Activated T-cell treated with anti-CD3 and anti-CD28 coated beads, Interleukin-2, amount 50 U/mL, for 4 hours (primary cell): ENCODE measurements around the gene HMGN3. TPM values are rescaled to one million over a fixed set of nuclear protein-coding genes. Genes with fewer than 3 reads are reported as not detected.

Experiments used
- ATAC-seq, 2 donors: fragments of 200-7000 bp; cut with Tn5 transposase; one replicate each; pipeline ENCODE4 v1.10.0; 2021
- DNase-seq: peaks from one replicate; pipeline ENCODE4 v3.0.0-alpha.2; 2020
- H3K27me3 Mint-ChIP-seq: one replicate; pipeline ENCODE4 v1.8.0; 2021; ENCODE audit warnings: low read depth, mixed read lengths
- H3K36me3 Mint-ChIP-seq: one replicate; pipeline ENCODE4 v1.8.0; 2022; ENCODE audit warnings: mixed read lengths; ENCODE audit not compliant: insufficient read depth
- H3K4me1 Mint-ChIP-seq: one replicate; pipeline ENCODE4 v1.8.0; 2021; ENCODE audit warnings: low read depth, mixed read lengths
- H3K4me3 Mint-ChIP-seq: one replicate; pipeline ENCODE4 v1.8.0; 2021; ENCODE audit warnings: mild to moderate bottlenecking, moderate library complexity, mixed read lengths
- H3K9me3 Mint-ChIP-seq: one replicate; pipeline ENCODE4 v1.8.0; 2021; ENCODE audit warnings: mixed read lengths
- total RNA-seq, 3 donors: library from RNA; stranded (reverse); gene quantifications; one replicate each; pipeline ENCODE4 v1.2.1, GENCODE V29; 2021

Gene HMGN3
- total RNA-seq, 3 donors from 2014 or later, result 18.5 to 24.9 (median 21.4) TPM

DNA sequence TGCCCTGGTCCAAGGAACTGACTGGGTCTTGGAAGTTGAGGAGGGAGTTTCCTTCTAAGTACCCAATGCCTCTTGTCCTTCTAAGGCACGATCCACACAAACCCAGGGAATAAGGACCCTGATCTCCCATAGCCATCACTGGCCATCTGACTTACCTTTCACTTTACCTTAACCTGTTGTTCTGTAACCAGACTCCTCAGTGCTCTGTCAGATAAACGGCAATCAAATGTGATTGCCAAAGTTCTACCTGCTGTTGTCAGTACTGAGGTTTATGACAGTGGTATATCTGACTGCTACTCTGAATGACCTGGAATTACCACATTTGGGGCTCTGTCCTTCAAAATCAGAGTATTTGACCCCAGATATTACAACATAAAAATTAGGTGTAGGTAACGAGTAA lies 49.8 kb downstream of the HMGN3 start:
- Mint-ChIP-seq H3K27me3 (peaks cover 9% of the 10 kb centered on the region), H3K4me1 (no peaks in the 10 kb centered on the region), H3K9me3 (no peaks in the 10 kb centered on the region), H3K36me3 (no peaks in the 10 kb centered on the region), H3K4me3 (no peak overlapping the region)
- ATAC-seq (no peak), DNase-seq (no peak)

GRCh38 chr6:79184086-79184485 lies 50.4 kb downstream of the HMGN3 start:
- no peaks in the 10 kb centered on the region for H3K36me3 Mint-ChIP-seq
- H3K4me3 Mint-ChIP-seq, result no peak overlapping the region
- ATAC-seq, result no peak

DNA sequence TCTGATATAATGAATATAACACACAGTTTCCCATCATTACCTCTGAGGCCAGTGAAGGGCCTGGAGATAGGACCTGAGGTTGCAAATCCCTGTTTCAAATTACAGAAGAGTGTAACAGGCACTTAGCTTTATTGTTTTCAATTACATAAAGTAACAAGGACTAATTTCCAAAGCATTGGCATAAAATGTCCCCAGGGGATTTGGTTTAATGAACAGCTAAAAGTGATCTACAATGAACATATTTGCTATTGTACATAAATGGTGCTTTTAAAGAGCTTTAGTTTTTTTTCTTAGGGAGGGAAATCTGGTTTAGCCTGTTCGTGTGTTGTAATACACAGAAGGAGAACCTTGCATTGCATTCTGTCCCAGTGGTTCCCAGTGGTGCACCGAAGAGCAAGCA lies 54.4 kb downstream of the HMGN3 start:
- ATAC-seq, result no peak
- Mint-ChIP-seq H3K36me3 (no peaks in the 10 kb centered on the region), H3K9me3 (peaks cover 5% of the 10 kb centered on the region), H3K4me1 (no peaks in the 10 kb centered on the region), H3K27me3 (peaks cover 6% of the 10 kb centered on the region), H3K4me3 (no peak overlapping the region)
- DNase-seq, result no peak

More at GRCh38 chr6:79184086-79184485, 50.4 kb downstream of the HMGN3 start:
- Mint-ChIP-seq H3K4me1 (no peaks in the 10 kb centered on the region), H3K27me3 (peaks cover 12% of the 10 kb centered on the region), H3K9me3 (no peaks in the 10 kb centered on the region)
- no peak for DNase-seq

GRCh38 chr6:79173378-79173777 lies 61.1 kb downstream of the HMGN3 start:
- DNase-seq (no peak), ATAC-seq (no peak)
- Mint-ChIP-seq H3K36me3 (no peaks in the 10 kb centered on the region), H3K27me3 (no peaks in the 10 kb centered on the region), H3K9me3 (peaks cover 5% of the 10 kb centered on the region), H3K4me1 (no peaks in the 10 kb centered on the region), H3K4me3 (no peak overlapping the region)

DNA sequence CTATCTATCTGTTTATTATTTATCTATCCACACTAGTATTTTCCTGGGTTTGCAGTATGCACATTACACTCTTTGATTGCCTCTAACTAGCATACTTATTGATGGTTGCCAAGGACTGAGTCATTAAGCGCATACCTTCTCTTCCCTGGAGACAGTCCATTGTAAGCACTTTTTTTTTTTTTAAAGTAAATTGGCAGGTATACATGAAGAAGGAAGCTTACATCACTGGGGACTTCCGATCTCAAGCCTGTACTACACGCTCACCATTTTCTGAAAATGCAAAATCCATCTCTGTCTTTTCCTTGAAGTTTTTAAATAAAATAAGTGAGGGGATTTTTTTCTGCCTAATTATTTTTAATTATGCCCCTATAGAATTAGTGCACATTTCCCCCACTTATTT lies 63.5 kb downstream of the HMGN3 start:
- H3K4me1 Mint-ChIP-seq, result no peaks in the 10 kb centered on the region
- DNase-seq (no peak), ATAC-seq (no peak)
- H3K4me3 Mint-ChIP-seq, result no peak overlapping the region
- no peaks in the 10 kb centered on the region for H3K9me3 Mint-ChIP-seq
- H3K27me3 Mint-ChIP-seq, result no peaks in the 10 kb centered on the region
- H3K36me3 Mint-ChIP-seq, result no peaks in the 10 kb centered on the region

DNA sequence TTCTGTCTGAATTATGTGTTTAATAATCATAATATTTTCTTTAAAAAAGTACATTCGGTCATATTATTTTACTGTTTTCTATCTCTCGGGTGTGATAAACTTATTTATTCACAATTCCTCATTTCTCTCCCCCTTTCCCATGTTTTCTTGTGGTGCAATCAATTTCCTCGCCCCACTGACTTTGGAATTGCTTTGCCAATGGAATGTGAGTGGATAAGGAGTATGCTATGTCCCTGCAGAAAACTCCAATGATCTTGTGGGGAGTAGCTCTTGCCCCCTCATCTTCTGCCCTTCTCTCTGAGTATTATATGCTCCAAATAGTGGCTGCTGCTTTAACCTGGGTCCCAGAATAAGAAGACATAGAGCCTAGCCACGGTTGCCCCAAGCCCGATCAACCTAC lies 64.1 kb downstream of the HMGN3 start:
- ATAC-seq (no peak), DNase-seq (no peak)
- H3K9me3 Mint-ChIP-seq, result no peaks in the 10 kb centered on the region
- H3K4me1 Mint-ChIP-seq, result no peaks in the 10 kb centered on the region
- H3K36me3 Mint-ChIP-seq, result no peaks in the 10 kb centered on the region
- H3K27me3 Mint-ChIP-seq, result no peaks in the 10 kb centered on the region
- no peak overlapping the region for H3K4me3 Mint-ChIP-seq

DNA sequence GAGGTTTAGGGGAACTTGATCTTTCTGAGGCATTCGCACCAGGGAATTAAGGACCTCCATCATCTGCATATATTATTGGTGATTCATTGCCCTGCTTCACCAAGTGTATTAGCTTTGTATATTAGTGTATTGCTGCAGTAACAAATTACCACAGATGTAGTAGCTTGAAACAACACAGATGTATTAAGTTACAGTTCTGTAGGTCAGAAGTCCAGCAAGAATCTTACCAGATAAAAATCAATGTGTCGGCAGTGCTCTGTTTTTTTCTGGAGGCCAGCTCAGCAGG lies 65.8 kb downstream of the HMGN3 start:
- Mint-ChIP-seq H3K4me1 (no peaks in the 10 kb centered on the region), H3K27me3 (no peaks in the 10 kb centered on the region), H3K36me3 (no peaks in the 10 kb centered on the region), H3K4me3 (no peak overlapping the region), H3K9me3 (no peaks in the 10 kb centered on the region)
- DNase-seq (no peak), ATAC-seq (no peak)

DNA sequence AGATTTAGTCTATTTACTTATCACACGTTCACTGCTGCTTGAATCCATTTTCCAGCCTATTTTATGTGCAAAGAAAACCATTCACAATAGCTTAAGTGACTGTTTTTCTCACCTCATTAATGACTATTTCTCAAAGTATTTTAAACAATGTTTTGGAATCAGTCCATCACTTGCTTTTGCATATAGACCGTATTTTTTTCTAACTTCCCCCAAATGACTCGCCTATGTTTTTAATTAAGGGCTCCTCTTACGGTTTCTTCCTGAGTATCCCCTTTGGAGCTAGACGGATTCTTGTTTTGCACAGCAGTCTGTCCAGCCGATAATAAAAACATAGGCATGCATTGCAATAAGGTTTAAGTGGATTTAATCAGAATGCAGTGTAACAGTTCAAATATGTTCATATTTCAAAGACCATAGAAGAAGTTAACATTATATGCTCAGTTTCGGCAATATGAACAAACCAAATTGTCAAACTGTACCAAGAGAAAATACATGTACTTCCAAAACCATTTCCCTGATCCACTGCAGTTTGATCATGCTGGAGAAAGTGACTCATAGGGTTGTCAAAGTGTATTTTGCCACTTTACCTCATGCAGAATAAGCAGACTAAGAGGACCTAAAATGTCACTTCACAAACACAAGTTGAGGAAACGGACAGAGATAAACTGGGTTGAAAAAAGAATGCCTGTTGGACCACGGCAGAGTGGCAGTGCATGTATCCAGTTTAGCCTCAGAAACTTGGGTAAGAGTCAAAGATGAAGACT lies 66.4 kb downstream of the HMGN3 start:
- Mint-ChIP-seq H3K9me3 (no peaks in the 10 kb centered on the region), H3K27me3 (no peaks in the 10 kb centered on the region), H3K4me3 (no peak overlapping the region), H3K36me3 (no peaks in the 10 kb centered on the region), H3K4me1 (no peaks in the 10 kb centered on the region)
- no peak for ATAC-seq
- DNase-seq, result no peak

- no peaks in the 10 kb centered on the region for H3K4me1 Mint-ChIP-seq
- ATAC-seq (no peak), DNase-seq (no peak)
- no peak overlapping the region for H3K4me3 Mint-ChIP-seq
- H3K36me3 Mint-ChIP-seq, result no peaks in the 10 kb centered on the region
- H3K9me3 Mint-ChIP-seq, result no peaks in the 10 kb centered on the region
- no peaks in the 10 kb centered on the region for H3K27me3 Mint-ChIP-seq
These were observed 74.6 kb downstream of the HMGN3 start for GRCh38 chr6:79159846-79160245.

GRCh38 chr6:79158856-79159516 lies 75.5 kb downstream of the HMGN3 start:
- H3K9me3 Mint-ChIP-seq, result no peaks in the 10 kb centered on the region
- H3K36me3 Mint-ChIP-seq, result no peaks in the 10 kb centered on the region
- no peak for ATAC-seq
- H3K27me3 Mint-ChIP-seq, result no peaks in the 10 kb centered on the region
- DNase-seq, result no peak
- H3K4me3 Mint-ChIP-seq, result no peak overlapping the region
- H3K4me1 Mint-ChIP-seq, result no peaks in the 10 kb centered on the region

DNA sequence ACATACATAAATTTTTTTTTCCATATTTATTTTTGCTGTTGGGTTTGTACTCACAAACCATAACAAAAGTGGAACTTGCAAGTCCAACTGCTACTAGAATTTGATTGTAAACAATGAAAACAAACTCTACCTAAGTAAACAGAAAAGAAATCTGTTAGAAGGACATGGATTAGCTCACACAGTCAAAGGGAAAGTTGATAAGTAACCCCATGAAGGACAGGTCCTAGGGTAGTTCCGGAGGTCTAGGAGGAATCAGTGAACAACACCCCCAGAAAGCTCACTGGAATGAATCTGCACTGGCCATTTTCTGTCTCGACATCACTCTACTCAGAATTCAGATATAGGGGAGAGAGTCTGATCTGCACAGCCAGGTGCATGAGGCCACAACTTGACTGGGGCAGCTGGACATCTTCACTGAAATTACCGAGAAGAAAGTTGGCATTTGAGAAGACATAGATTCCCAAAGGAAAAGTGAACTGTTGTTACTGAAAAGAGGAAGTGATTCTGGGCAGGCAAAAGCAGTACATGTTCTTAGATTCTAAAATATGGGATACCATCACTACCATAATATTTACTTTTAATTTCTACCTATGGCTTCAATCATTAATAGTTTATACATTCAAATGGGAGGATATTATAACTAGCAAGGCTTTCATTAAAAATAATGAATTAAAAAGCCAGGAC lies 76.4 kb downstream of the HMGN3 start:
- no peaks in the 10 kb centered on the region for H3K36me3 Mint-ChIP-seq
- no peaks in the 10 kb centered on the region for H3K27me3 Mint-ChIP-seq
- no peak overlapping the region for H3K4me3 Mint-ChIP-seq
- H3K4me1 Mint-ChIP-seq, result no peaks in the 10 kb centered on the region
- ATAC-seq (no peak), DNase-seq (no peak)
- H3K9me3 Mint-ChIP-seq, result no peaks in the 10 kb centered on the region

GRCh38 chr6:79152269-79152737 lies 82.2 kb downstream of the HMGN3 start:
- H3K36me3 Mint-ChIP-seq, result no peaks in the 10 kb centered on the region
- H3K4me1 Mint-ChIP-seq, result no peaks in the 10 kb centered on the region
- H3K9me3 Mint-ChIP-seq, result no peaks in the 10 kb centered on the region
- no peak for ATAC-seq
- DNase-seq, result no peak
- H3K27me3 Mint-ChIP-seq, result no peaks in the 10 kb centered on the region
- H3K4me3 Mint-ChIP-seq, result no peak overlapping the region
